Skeletal muscle tissue (tissue), 4 donors: ENCODE results near the gene SCYGR7. TPM values are rescaled to one million over a fixed set of nuclear protein-coding genes. Genes with fewer than 3 reads are reported as not detected.

Experiments used
- H3K27ac ChIP-seq: one replicate; pipeline ENCODE4 v1.7.0; 2013; ENCODE audit warnings: mild to moderate bottlenecking, low read depth, low read length, inconsistent platforms
- H3K27me3 ChIP-seq, 3 donors: one replicate each; pipeline ENCODE4 v1.7.0; 2013; ENCODE audit warnings: low read length in 3 of 3; ENCODE audit not compliant: control insufficient read depth in 3 of 3, insufficient read depth in 3 of 3
- H3K36me3 ChIP-seq, 3 donors: one replicate each; pipeline ENCODE4 v1.7.0; 2013; ENCODE audit warnings: low read length in 3 of 3; ENCODE audit not compliant: control insufficient read depth in 3 of 3, insufficient read depth in 3 of 3
- H3K4me1 ChIP-seq, 3 donors: one replicate each; pipeline ENCODE4 v1.7.0; 2013; ENCODE audit warnings: low read length in 3 of 3, mild to moderate bottlenecking in 3 of 3; ENCODE audit not compliant: control insufficient read depth in 3 of 3, insufficient read depth in 3 of 3
- H3K4me3 ChIP-seq, 3 donors: one replicate each; pipeline ENCODE4 v1.7.0; 2013; ENCODE audit warnings: low read length in 3 of 3
- H3K9ac ChIP-seq, 3 donors: one replicate each; pipeline ENCODE4 v1.7.0; 2013; ENCODE audit warnings: low read length in 3 of 3, mild to moderate bottlenecking in 3 of 3, moderate library complexity in 2 of 3, low read depth in 1 of 3
- H3K9me3 ChIP-seq, 3 donors: one replicate each; pipeline ENCODE4 v1.7.0; 2013; ENCODE audit warnings: low read length in 3 of 3; ENCODE audit not compliant: control insufficient read depth in 3 of 3
- total RNA-seq: library from RNA; depleted of rRNA; stranded (reverse); fragments of >200 nt; gene quantifications from one replicate; pipeline ENCODE4 v1.2.3, GENCODE V29; 2014
- donor health status: Osteomylitis.

SCYGR7 gene
- not detected for total RNA-seq

- Histone ChIP-seq H3K36me3 (no peaks in the 10 kb centered on the region), H3K27ac (no peak within 1 kb of the TSS), H3K27me3 (peaks cover 0 to 3% (median 0%) of the 10 kb centered on the region in 3 donors), H3K4me3 (no peak within 1 kb of the TSS), H3K9ac (no peak within 1 kb of the TSS), H3K4me1 (no peaks in the 10 kb centered on the region), H3K9me3 (no peaks in the 10 kb centered on the region)
Measured at GRCh38 chr2:227728035-227728434, at the start of gene SCYGR7. SCYGR7 (plus strand) TSS chr2:227728335; CDS start chr2:227728335, 0 bp downstream.

GRCh38 chr2:227684258-227684657 is 43.9 kb upstream of the SCYGR7 start:
- Histone ChIP-seq H3K27me3 (no peaks in the 10 kb centered on the region), H3K9ac (no peak overlapping the region), H3K4me1 (no peaks in the 10 kb centered on the region), H3K9me3 (no peaks in the 10 kb centered on the region), H3K27ac (no peak overlapping the region), H3K4me3 (no peak overlapping the region), H3K36me3 (no peaks in the 10 kb centered on the region)

DNA sequence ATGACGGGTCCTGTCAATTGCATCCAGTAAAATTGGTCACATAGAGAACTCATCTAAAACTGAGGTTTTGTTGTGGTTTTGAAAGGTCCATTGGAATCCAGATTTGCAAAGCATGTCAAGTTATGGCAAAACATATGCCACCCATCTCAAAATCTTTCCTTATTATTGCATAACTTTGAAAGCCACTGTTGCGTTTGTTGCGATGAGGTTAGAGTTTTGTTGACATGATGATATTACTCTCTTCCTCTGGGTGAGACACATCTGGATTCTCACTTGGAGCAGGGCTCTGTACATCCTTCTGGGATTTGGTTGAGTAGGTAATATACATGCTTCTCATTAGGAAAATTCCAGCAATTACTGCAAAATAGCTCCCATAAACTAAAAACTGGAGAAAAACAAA is 40.9 kb upstream of the SCYGR7 start:
- Histone ChIP-seq H3K27me3 (no peaks in the 10 kb centered on the region), H3K36me3 (no peaks in the 10 kb centered on the region), H3K4me3 (no peak overlapping the region), H3K9me3 (no peaks in the 10 kb centered on the region), H3K9ac (no peak overlapping the region), H3K27ac (no peak overlapping the region), H3K4me1 (no peaks in the 10 kb centered on the region)

- H3K9me3 ChIP-seq = peaks cover 0 to 2% (median 0%) of the 10 kb centered on the region in 3 donors
- no peak overlapping the region for H3K4me3 ChIP-seq
- no peak overlapping the region for H3K27ac ChIP-seq
- H3K4me1 ChIP-seq = no peaks in the 10 kb centered on the region
- no peaks in the 10 kb centered on the region for H3K27me3 ChIP-seq
- no peak overlapping the region for H3K9ac ChIP-seq
- H3K36me3 ChIP-seq = no peaks in the 10 kb centered on the region
Measured at GRCh38 chr2:227696990-227697679, 31.0 kb upstream of the SCYGR7 start.

DNA sequence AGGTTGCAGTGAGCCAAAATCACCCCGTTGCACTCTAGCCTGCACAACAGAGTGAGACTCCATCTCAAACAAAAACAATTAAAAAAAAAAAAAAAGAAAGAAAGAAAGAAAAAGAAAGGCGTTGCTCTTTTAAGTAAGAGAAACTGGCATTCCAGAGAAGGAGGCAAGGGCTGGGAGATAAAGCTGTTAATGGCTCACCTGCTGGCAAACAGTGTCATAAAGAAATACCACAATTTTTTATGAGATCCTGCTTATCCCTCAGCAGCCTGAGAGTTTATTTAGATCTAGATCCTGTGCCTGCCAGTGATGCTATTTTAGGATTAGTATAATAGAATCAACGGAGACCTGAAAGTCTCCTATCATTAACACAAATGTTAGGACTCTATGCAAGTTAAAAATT is 26.6 kb upstream of the SCYGR7 start:
- H3K9me3 ChIP-seq = peaks cover 0 to 3% (median 0%) of the 10 kb centered on the region in 3 donors
- no peak overlapping the region for H3K4me3 ChIP-seq
- no peak overlapping the region for H3K9ac ChIP-seq
- peaks cover 0 to 2% (median 0%) of the 10 kb centered on the region in 3 donors for H3K4me1 ChIP-seq
- no peak overlapping the region for H3K27ac ChIP-seq
- no peaks in the 10 kb centered on the region for H3K36me3 ChIP-seq
- no peaks in the 10 kb centered on the region for H3K27me3 ChIP-seq

GRCh38 chr2:227703280-227703732 is 24.8 kb upstream of the SCYGR7 start:
- Histone ChIP-seq H3K27ac (no peak overlapping the region), H3K4me3 (no peak overlapping the region), H3K4me1 (peaks cover 0 to 2% (median 0%) of the 10 kb centered on the region in 3 donors), H3K36me3 (no peaks in the 10 kb centered on the region), H3K9me3 (peaks cover 0 to 3% (median 0%) of the 10 kb centered on the region in 3 donors), H3K27me3 (no peaks in the 10 kb centered on the region), H3K9ac (no peak overlapping the region)

DNA sequence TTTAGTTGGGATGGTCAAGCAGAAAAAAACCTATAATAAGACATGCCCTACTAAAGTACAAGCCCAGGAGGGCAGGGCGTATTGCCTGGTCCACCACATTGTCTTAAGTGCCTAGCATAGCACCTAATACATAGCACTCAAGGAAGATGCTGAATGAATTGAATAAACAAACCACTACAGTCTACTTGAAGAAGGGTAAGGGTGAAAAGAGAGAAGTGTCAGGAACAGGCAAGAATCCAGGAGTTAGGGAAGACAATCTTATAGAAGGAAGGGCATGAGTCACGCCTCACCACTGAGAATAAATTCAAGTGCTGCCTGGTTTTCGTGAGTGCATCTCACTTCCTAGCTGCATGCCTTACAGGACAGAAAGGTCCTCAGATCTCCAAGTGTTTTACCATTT is 24.2 kb upstream of the SCYGR7 start:
- Histone ChIP-seq H3K9me3 (peaks cover 0 to 3% (median 0%) of the 10 kb centered on the region in 3 donors), H3K27ac (no peak overlapping the region), H3K4me1 (peaks cover 0 to 2% (median 0%) of the 10 kb centered on the region in 3 donors), H3K4me3 (no peak overlapping the region), H3K36me3 (no peaks in the 10 kb centered on the region), H3K9ac (no peak overlapping the region), H3K27me3 (no peaks in the 10 kb centered on the region)

DNA sequence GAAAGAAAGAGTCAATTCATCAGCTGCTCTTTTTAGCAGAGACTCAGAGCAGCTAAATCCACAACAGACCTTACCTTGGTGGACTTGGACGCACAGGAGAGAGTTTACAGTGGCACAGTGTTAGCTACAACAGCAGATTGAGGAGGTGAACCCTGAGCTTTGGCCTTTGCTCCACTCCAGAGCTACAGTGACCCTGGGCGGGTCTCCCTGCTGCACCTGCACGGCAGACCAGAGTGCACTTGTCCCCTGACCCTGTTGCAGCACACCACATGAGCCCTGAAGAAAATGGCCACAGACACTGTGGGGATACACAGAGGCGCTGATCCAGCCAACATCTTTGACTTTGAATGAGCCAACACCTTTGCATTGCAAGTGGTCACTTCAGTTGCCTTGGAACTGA is 21.3 kb upstream of the SCYGR7 start:
- Histone ChIP-seq H3K36me3 (no peaks in the 10 kb centered on the region), H3K9ac (no peak overlapping the region), H3K4me3 (no peak overlapping the region), H3K9me3 (peaks cover 0 to 3% (median 0%) of the 10 kb centered on the region in 3 donors), H3K4me1 (peaks cover 0 to 2% (median 0%) of the 10 kb centered on the region in 3 donors), H3K27me3 (no peaks in the 10 kb centered on the region), H3K27ac (no peak overlapping the region)

DNA sequence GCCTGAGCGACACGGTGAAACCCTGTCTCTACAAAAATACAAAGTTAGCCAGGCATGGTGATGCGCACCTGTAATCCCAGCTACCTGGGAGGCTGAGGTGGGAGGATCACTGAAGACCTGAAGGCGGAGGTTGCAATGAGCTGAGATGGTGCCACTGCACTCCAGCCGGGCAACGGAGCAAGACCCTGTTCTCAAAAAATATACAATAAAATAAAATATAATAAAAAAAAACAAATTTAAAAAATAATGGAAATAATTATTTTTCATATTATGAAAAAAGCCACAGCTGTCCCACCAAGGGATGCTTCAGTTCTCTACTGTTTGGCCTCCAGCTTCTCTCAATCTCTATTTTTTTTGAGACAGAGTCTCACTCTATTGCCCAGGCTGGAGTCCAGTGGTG is 20.7 kb upstream of the SCYGR7 start:
- no peaks in the 10 kb centered on the region for H3K36me3 ChIP-seq
- peaks cover 0 to 2% (median 0%) of the 10 kb centered on the region in 3 donors for H3K4me1 ChIP-seq
- no peaks in the 10 kb centered on the region for H3K9me3 ChIP-seq
- no peak overlapping the region for H3K9ac ChIP-seq
- no peaks in the 10 kb centered on the region for H3K27me3 ChIP-seq
- no peak overlapping the region for H3K4me3 ChIP-seq
- no peak overlapping the region for H3K27ac ChIP-seq

- no peak overlapping the region for H3K4me3 ChIP-seq
Measured at GRCh38 chr2:227710986-227711385, 17.1 kb upstream of the SCYGR7 start.

More at GRCh38 chr2:227710986-227711385, 17.1 kb upstream of the SCYGR7 start:
- Histone ChIP-seq H3K4me1 (no peaks in the 10 kb centered on the region), H3K27me3 (no peaks in the 10 kb centered on the region), H3K9ac (no peak overlapping the region), H3K27ac (no peak overlapping the region), H3K9me3 (no peaks in the 10 kb centered on the region), H3K36me3 (no peaks in the 10 kb centered on the region)
